HG03060 (cell line): ENCODE data around the gene ASB2.

Experiments used
- ATAC-seq: cut with Tn5 transposase; IDR thresholded peaks from one replicate; pipeline ENCODE4 v1.9.1; 2021; ENCODE audit warnings: low read depth, moderate number of reproducible peaks; ENCODE audit not compliant: unreplicated experiment

The ASB2 gene

GRCh38 chr14:93951635-93952540 lies 24.5 kb downstream of the ASB2 start:
- no peak for ATAC-seq

GRCh38 chr14:93950948-93951634 lies 25.3 kb downstream of the ASB2 start:
- ATAC-seq: no peak

GRCh38 chr14:93949511-93950075 lies 26.8 kb downstream of the ASB2 start:
- no peak for ATAC-seq

GRCh38 chr14:93947282-93947681 lies 29.1 kb downstream of the ASB2 start:
- no peak for ATAC-seq

- ATAC-seq: no peak
Observed at GRCh38 chr14:93946541-93947090, 29.8 kb downstream of the ASB2 start.

GRCh38 chr14:93946104-93946503 lies 30.3 kb downstream of the ASB2 start:
- ATAC-seq: no peak

- ATAC-seq: no peak
Observed at GRCh38 chr14:93945070-93945399, 31.3 kb downstream of the ASB2 start.

- ATAC-seq: no peak
Observed at GRCh38 chr14:93944348-93945069, 31.9 kb downstream of the ASB2 start.

GRCh38 chr14:93943930-93944329 lies 32.4 kb downstream of the ASB2 start:
- ATAC-seq: no peak

- no peak for ATAC-seq
Observed at GRCh38 chr14:93943052-93943451, 33.3 kb downstream of the ASB2 start.

- ATAC-seq: no peak
Observed at GRCh38 chr14:93941293-93941910, 35.0 kb downstream of the ASB2 start.

GRCh38 chr14:93940437-93940836 lies 35.9 kb downstream of the ASB2 start:
- no peak for ATAC-seq

- ATAC-seq: peak; percentile 54
Observed at GRCh38 chr14:93939304-93940229, 36.8 kb downstream of the ASB2 start.

- ATAC-seq: no peak
Observed at GRCh38 chr14:93938751-93939303, 37.5 kb downstream of the ASB2 start.

GRCh38 chr14:93937519-93937918 lies 38.9 kb downstream of the ASB2 start:
- no peak for ATAC-seq

- ATAC-seq: no peak
Observed at GRCh38 chr14:93936926-93937325, 39.4 kb downstream of the ASB2 start.

- no peak for ATAC-seq
Observed at GRCh38 chr14:93936245-93936644, 40.1 kb downstream of the ASB2 start.

- ATAC-seq: no peak
Observed at GRCh38 chr14:93935213-93935612, 41.2 kb downstream of the ASB2 start.

GRCh38 chr14:93932642-93933041 lies 43.7 kb downstream of the ASB2 start:
- ATAC-seq: no peak
